Esophagus mucosa (tissue), 1 donor: ENCODE results near the gene TBX20. TPM values are rescaled to one million over a fixed set of nuclear protein-coding genes. Genes with fewer than 3 reads are reported as not detected.
"Not testable (repeated sequence)": the region's sequence is repeated elsewhere in the genome, so short reads cannot be mapped to it uniquely, and the experiment has no call there.

ENCODE experiments used
- ATAC-seq: fragments of 200-7000 bp; cut with Tn5 transposase; one replicate; pipeline ENCODE4 v1.9.1; 2020
- total RNA-seq: library from RNA; stranded (reverse); gene quantifications from one replicate; pipeline ENCODE4 v1.2.4, GENCODE V29; 2023
- donor health status: DM: yes; HTN: yes; CAD: no.

The TBX20 gene
- total RNA-seq, 1 donor from 2014 or later = not detected

DNA sequence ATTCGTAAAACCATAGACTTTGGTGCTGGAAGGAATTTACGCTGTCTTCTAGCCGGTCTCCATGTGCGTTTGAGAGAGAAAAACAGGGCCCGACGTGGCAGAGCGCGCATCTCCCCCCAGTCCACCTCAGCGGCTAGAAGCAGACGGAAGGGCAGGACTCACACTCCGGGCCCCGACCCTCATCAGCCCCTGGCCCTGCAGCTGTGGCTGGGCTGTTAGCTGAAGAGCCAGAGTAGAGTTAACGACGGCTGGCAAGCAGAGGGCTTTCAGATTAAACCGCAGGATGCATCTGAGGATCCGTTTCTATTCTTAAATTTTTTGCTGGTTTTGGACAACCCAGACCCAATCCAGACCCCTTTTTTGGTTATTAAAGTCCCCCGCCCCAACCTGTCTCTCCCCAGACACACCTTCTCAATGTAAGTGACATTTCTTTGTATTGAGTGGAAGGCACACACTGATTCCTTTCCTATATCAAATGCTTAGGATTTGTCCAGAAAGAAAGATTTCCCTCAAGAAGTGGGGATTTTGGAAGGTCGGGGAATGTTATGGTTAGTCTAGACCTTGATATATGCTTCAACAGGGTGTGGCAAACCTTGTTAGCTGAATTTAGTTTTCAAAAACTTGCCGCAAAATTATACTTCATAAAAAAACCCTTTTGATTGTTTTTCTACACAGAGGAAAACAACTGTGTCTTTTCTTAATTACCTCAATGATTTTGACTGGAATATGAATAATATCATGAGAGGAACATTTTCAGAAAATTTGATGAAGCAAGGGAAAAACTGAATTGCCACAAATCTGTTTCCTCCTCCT lies 1.7 kb upstream of the TBX20 start:
- no peak for ATAC-seq

DNA sequence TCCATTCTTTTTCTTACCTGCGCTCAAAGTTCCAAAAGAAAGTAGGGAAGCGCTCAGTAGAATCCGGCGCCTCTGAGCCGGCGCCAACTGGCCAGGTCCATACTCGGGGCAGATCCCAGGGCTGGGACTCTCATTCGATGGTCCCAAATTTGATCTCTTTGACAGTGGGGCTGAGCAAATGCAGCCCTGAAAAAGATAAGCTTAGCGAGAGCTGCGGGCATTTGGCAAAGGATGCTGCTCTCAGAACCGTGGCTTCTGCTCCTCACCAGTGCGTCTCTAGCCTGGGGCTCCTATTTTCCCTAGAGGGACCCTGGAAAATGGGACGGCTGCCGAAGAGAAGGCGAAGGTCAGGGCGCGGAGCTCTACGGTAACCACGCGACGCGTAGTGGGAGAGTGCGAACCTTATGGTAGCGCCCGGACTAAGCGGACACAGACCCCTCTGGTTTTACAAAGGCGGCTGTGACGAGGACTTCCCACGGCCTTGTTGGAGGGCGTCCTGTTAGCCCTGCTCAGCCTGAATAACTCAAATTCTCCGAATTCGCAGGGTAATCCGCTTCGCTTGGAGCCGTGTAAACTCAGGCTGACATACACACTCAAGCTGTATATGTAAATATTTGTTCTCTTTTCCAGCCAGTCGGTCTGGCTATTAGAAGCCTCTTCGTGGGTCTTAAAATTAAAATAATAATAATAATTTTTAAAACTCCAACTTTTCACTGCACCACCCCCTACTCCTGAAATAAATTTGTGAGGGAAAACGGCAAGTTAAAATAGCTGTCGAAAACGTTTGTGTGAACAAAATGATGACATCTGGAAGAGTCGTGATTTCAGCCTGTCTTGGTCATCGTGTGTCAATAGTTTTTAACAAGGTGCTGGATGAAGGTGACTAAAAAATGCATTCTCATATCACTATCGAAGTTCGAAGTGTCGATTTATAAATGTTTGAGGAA lies 869 bp upstream of the TBX20 start:
- no peak for ATAC-seq

DNA sequence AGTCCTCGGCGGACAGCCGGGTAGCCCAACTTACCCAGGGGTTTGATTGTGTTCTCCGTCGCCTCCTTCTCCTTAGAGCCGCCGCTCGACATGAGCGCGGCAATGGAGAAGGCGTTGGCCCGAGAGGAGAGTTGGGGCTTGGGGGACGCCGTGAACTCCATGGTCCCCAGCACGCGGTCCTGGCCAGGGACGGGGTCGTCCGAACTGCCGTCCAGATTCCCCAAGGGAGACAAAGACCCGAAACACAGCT lies 515 bp downstream of the TBX20 start:
- no peak for ATAC-seq

DNA sequence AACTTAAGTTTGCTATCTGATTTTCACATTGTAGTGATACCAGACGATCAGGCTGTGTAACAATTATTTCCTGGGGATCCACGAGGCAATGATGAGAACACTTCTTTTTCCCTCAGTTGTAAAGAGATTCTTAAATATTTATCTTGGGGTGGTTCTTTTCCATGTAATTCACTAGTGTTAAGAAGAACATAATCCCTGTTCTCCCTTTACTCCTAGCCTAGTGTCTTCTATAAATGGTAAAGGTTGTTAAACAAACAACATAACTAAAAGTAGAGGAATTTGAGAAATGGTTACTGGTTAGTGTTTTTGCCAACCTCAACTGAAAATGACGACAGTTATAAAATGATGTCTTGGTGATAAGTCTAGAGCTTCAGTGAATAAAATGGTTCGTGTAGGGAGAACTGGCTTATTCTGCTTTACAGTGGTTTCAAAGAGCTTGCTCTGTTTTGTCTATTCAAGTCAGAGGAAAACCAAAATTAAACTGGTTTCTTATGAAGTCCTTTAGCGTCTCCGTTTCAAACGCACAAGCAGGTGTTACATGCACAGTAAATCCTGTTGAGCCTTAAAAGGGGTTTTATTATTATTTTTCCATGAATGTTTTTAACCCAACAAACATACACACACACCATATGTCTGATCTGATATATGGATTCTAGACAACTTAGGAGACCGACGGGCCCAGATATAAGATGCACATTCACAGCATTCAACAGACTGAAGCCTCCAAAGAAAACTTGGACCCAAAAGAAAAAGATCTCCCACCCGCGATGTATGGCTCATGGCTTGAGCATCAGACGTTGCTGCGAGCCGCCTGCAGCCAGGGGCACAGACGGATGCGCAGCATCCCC lies 1.1 kb downstream of the TBX20 start:
- ATAC-seq = no peak

DNA sequence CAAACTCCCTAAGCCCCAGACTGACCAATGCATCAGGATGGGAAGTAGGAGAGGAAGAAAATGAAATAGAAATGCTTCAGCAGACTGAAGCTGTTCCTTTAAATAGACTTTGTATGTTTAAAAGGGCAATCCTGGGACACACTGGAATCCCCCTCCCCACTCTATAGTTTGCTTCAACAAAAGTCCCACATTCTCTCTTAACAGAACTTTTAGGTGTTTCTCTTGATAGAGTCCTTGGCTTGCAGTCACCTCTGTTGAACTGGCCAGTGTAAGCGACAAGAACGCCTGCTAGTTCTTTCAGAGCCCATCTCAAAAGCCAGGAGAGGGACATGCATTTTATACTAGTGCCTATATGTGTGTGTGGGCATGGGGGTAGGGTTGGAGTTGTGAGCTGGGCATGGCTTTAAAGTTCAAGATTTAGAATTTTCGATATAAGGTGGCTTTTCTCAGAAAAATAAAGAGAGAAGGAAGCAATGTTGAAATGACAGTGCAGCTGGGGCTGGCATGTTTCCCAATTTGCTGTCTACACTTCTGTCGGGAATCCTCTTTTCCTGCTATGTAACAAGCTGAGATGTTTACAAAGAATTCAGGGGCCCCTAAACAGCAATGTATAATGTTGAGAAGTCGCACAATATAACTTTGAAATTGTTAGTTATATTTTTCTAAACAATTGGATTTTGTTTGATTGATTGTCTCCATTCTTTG lies 2.1 kb downstream of the TBX20 start:
- ATAC-seq = no peak

DNA sequence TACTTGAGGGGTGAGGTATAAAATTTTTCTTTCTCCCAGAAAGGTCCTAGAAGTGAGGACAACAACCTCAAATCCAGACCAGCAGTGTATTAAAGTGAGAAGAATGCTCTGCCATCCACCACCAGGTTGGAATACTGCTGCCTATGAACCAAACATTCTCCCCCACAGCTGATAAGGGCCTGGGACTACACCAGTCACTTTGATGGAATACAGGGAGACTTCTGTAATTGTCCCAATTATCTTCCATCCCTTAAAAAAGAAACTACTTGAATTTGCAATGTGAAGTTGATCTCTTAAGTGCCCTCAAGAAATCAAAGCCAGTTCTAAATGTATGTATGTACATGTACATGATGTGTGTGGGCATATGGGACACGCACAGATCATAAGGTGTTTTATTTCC lies 3.0 kb downstream of the TBX20 start:
- ATAC-seq = no peak

DNA sequence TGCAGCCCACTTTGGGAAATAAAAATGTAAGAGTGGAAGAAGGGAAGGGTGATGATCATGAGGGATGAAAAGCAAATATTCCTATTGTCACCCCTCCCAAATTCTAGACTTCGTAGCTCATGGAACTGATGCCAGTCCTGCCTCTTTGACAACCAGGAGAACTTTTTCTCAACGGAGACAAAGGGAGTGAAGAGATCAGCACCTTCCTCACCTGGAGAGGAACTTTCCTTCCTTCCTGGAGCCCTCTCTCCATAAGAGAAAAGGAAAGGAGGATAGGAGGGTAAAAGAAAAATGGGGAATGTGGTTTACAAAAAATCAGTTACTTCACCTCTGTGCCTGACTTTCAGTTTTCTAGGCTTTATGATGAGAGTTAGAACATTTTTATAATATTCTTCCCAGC lies 3.4 kb downstream of the TBX20 start:
- ATAC-seq = no peak

DNA sequence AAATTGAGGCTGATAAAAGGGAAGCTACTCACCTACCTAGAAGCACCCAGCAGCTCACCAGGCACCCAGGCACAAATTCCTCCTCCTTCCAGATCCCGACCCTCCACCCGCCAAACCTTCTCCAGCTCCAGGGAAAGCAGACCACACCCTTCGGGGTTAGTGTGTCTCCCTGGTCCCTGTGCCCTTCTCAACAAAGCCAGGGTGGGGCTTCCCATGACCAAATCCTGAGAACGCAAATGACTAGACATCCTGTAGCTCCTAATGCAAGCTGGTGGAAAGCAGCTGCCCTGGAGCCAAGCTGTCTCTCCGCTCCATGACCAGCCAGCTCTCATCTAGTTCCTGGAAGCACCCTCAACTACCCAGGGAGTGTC lies 4.4 kb downstream of the TBX20 start:
- no peak for ATAC-seq

DNA sequence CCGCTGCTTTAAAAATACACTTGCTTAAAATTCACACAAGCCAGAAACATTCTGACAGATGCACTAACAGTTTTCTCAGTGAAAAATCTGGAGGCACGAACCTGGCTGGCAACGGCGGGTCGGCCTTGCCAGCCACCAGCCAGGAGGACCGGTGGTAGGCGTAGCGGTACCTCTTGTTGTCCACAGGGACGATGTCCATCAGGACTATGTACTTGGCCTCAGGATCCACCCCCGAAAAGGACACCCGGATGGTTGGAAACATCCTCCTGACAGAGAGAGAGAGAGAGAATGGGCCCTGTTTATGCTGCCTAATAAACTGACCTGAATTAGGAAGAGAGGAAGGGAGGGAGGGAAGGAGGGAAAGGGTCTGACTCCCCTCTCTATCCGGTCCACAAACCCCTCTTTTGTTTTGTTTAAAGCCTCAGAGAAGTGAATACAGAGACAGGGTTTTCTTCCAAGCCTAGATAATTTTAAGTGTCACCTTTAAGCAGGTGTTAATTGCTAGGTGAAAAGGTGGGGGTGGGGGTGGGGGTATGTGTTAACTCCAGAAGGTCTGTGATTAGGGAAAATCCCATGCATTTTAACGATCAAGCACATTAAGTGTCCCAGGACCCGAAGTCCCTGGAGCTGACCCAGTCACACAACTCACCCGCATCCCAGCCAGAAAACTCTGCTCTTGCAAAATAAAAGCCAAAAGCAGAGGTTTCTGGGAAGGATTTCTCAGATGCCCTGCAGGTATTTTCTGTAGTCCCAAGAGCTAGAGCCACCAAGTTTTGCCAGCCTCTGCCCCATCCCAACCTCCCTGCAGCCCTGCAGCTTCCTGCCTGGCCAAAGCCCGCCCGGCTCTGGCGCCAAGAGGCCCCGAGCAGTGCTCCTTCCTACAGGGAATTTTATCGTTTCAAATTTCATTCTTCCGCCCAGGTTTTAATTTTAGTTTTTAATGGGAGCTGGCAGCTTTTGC lies 5.0 kb downstream of the TBX20 start:
- no peak for ATAC-seq

DNA sequence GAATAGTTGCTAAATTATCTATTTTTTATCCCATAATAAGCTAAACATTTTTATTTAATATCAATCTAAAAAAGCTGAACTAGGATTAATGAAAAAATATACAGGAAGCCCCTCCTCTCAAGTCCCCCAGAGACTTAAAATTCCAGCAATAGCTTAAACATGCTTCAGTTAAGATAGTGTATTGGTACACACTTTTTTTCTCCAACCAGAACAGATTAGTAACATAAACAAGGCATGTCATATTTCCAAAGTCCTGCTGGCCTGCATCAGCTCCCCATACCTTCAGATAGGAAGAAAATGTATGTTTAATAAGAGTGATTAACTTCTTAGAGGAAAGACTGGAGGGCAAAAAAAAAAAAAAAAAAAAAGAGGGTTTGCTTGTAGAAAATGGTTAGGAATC lies 7.1 kb downstream of the TBX20 start:
- no peak for ATAC-seq

DNA sequence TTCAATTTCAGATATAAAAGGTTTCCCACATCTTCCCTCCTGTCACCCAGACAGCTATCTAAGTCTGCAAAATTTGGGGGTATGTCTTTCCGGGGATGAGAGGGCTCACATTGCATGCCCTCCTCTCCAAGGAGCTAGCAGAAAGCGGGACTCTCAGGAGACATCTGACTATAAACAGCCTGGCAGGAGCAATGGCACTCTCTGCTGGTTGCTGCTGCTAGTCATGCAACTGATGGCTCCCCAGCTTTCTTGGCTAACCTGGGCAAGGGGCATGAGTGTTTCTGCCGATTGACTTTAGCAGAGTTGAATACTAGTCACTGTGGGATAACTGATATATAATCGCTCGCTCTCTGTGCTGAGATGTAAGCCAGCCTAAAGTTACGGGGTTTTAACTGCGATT lies 12.0 kb downstream of the TBX20 start:
- no peak for ATAC-seq

DNA sequence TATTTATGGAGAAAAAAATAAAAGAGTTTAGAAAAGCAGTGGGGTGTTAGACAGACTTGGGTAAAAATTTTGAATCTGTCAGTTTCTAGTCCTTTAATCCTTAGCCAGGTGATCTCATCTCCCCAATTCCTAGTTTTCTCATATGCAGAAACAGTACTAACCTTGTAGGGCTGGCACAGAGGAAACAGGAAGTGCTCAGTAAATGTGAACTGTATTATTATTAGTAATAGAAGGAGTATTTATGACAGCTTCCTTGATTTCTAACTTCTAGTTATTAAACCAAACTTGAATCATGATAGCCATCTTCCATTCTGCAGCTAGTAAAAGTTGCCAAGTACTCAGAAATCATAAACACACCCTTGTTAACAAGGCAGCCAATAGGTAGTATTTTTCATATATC lies 12.5 kb downstream of the TBX20 start:
- ATAC-seq = no peak

DNA sequence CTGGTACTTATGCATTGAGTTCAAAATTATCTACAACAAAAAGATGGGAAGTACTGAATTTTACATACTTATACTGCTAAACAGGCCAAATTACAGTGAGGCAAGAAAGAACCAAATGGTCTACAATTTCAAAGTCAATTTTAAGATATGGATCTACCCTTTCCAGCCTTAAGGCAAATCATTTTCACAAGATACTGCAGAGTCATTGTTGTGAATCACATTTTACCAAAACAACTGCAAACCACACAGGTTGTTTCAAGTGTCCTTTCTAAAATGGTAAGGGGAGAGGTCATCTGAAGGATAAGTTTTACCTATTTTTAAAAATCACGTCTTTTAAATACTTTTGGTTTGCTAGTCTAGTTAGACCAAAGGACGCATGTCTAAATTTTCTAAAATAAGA lies 12.9 kb downstream of the TBX20 start:
- not testable (repeated sequence) for ATAC-seq

DNA sequence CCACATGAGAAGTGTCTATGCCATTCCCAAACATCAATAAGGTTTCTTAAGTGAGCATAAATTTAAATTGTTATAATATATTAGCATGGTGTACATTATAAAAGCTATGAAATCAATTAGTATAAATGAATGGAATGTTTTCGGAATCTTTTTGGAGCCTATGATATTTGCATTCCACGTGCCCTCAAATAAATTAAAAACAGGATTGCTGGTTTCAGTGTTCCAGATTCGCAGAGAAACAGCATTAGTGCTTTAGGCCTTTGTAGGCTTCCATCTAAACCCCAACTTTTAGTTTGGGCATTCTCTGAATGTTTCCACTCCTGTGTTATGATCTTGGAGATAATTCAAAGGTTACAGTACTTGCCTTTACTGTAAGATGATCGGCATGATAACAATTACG lies 15.4 kb downstream of the TBX20 start:
- ATAC-seq = not testable (repeated sequence)

DNA sequence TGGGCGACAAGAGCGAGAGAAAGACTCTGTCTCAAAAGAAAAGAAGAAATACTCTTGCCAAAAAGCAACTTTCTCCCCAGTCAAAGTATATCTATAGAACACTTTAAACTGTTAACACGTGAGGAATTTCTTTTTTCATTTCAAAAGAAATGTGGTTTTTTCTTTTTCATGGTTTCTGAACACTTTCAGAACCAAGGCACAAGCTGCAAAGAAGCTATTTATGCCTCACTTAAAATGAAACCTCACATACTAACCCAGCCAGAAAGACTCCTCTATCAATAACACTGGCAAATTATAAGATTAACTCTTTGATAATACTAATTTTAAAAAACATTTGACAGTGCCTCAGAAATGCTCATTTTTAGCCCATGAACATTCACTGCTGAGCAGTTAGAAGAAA lies 20.9 kb downstream of the TBX20 start:
- no peak for ATAC-seq

DNA sequence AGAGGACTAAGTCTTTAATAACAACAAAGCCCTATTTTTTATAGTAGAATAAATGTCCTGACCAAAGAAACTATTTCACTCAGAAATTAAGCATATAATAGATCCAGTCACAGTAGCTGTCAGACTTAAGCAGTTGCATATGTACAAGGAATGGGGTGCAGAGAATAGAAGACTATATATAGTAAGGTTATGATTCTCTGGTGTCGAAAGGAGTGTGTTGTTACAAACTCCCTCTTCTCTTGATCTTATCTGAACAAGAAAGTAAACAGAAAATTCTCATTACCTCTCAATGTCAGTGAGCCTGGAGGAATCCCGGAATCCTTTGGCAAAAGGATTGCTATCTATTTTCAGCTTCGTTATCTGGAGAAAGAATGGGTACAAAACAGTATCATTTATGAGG lies 22.7 kb downstream of the TBX20 start:
- not testable (repeated sequence) for ATAC-seq

DNA sequence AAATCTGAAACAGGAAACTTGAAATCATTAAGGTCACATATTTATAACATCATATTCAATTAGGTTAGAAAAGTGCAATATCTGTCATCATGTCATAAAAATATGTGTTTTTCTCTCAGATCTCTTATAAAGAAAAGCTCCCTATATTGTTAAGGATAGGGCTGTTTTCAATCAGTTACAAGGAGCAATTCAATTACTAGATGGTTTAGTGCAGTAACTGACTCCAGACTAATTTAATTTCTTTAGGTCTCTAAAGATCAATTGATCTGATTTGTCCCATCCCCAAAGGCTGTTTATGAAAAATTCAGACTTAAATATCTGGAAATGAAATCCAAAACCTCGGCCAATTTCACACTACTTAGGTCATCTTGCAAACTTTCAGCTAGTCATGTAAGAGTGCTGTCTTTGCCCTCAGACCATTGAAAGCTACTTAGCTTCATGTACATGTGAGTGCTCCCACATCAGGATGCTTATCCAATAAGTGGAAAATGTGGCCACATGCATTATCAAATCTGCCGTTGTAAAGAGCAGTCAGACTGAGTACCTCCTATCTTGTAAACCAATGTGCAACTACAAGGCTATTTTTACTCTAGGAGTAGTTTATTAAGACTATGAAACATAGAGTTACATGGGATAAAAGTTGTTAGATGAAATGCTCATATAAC lies 24.7 kb downstream of the TBX20 start:
- ATAC-seq = not testable (repeated sequence)

DNA sequence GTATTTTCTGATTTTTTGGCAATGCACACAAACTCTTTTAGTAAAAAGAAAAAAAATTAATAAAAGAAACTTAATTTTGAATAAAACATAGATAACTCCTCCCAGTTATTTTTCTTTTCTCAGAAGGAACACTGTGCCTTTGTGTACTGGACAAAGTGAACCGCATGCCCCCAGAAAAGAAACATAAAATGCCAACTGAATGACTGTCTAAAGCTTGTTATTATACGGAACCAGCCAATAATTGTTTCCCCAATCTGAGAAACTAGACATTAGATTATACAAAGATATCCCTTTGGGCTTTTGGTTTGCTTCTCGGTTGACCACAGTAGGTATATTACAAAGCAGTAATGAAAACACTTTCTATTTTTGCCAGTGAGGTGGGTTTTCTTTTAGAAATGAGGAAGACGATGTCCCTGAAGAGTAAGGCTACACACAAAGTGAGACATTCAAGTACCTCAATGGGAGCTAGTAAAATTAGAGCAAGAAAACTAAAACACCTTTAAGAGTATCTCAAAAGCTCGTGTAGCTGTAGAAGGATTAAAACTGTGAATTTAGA lies 25.3 kb downstream of the TBX20 start:
- ATAC-seq = not testable (repeated sequence)

DNA sequence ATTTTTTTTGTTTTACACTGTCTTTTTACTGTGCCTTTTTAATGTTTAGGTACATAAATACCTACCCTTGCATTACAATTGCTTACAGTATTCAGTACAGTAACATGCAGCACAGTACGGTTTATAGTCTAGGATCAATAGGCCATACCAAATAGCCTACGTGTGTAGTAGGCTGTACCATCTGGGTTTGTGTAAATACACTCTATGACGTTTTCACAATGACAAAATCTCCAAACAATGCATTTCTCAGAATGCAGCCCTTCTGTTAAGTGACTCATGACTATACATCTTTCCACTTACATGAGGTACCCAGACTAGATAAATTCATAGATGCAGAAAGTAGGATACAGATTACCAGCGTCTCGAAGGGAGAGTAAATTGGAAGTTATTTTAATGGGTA lies 26.5 kb downstream of the TBX20 start:
- not testable (repeated sequence) for ATAC-seq

DNA sequence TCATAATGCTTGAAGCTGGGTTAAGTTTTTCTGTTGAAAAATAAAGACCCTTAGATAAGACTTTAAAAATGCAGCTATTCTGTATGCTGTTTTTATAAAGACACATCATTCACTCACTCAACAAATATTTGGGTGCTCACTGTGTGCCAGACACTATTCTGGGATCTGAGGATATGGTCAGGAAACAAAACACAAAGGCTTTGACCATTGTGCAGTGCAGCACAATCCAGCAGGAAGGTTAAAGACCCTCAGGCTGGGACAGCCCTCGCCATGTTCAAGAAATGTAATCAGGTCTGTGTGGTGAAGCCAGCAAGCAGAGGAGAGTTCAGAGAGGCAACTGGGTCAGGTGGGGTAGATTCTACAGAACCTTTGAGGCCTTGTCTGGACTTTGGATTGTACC lies 31.5 kb downstream of the TBX20 start:
- not testable (repeated sequence) for ATAC-seq
